Heart right ventricle (tissue), 16 donors: ENCODE data around the gene CCDC188. TPM values are rescaled to one million over a fixed set of nuclear protein-coding genes. Genes with fewer than 3 reads are reported as not detected.

ENCODE experiments used
- ATAC-seq, 8 donors: fragments of 200-7000 bp; cut with Tn5 transposase; one replicate each; pipeline ENCODE4 v1.9.1; 2020; ENCODE audit warnings: mild to moderate bottlenecking in 8 of 8, moderate library complexity in 8 of 8, moderate number of reproducible peaks in 1 of 8
- DNase-seq, 2 donors: peaks; one replicate each; pipeline ENCODE4 v3.0.0-alpha.2; 2020
- H3K27ac ChIP-seq, 10 donors: fragments of 200-600 bp; sonication (generic) in 2 of 10; one replicate each; pipeline versions ENCODE4 v1.5.0 to v1.8.0; 2020 to 2022; ENCODE audit warnings: mild to moderate bottlenecking in 3 of 10
- H3K27me3 ChIP-seq, 7 donors: fragments of 200-600 bp; one replicate each; pipeline ENCODE4 v1.8.0; 2021 to 2022; ENCODE audit warnings: mild to moderate bottlenecking in 2 of 7
- H3K36me3 ChIP-seq, 9 donors: fragments of 200-600 bp; sonication (generic) in 1 of 9; one replicate each; pipeline versions ENCODE4 v1.5.0 to v1.8.0; 2020 to 2022; ENCODE audit warnings: mild to moderate bottlenecking in 2 of 9
- H3K4me1 ChIP-seq, 9 donors: fragments of 200-600 bp; sonication (generic) in 1 of 9; one replicate each; pipeline versions ENCODE4 v1.5.0 to v1.8.0; 2020 to 2022; ENCODE audit warnings: mild to moderate bottlenecking in 4 of 9
- H3K4me3 ChIP-seq, 10 donors: fragments of 200-600 bp; sonication (generic) in 2 of 10; one replicate each; pipeline versions ENCODE4 v1.5.0 to v1.8.0; 2020 to 2022; ENCODE audit warnings: mild to moderate bottlenecking in 7 of 10, moderate library complexity in 2 of 10
- H3K9me3 ChIP-seq, 11 donors: fragments of 200-600 bp in 10 of 11; sonication (generic) in 2 of 11; one replicate each; pipeline versions ENCODE4 v1.5.0 to v1.8.0; 2013 to 2022; ENCODE audit warnings: mild to moderate bottlenecking in 2 of 11, control low read depth in 1 of 11, moderate library complexity in 1 of 11
- CTCF ChIP-seq, 9 donors: fragments of 200-600 bp; sonication (generic) in 2 of 9; IDR thresholded peaks; one replicate each; pipeline versions ENCODE4 v1.5.0 to v1.8.0; 2021 to 2022; ENCODE audit warnings: antibody characterized with exemption in 9 of 9, mild to moderate bottlenecking in 5 of 9, moderate library complexity in 1 of 9
- WGBS, 2 donors: extraction: QIAGEN DNeasy Blood & Tissue Kit; methylation state at CpG; one replicate each; pipeline ENCODE4 v1.1.7; 2013; ENCODE audit warnings: inconsistent platforms in 1 of 2; 5-methylcytosine and 5-hydroxymethylcytosine counted together
- intact Hi-C, 10 donors: fragments of 100-400 bp; cut with DNase I; formaldehyde crosslinking; loops; one replicate each; pipeline versions ENCODE4 v1.11.1 to v1.14.2; 2022
- polyA plus RNA-seq, 2 donors: library from polyadenylated mRNA; stranded (reverse); fragments of 200-250 nt; gene quantifications; one replicate each; pipeline ENCODE4 v1.2.3, GENCODE V29; 2013
- total RNA-seq, 10 donors: library from RNA; stranded (reverse); fragmentation: NEBNext Ultra II Directional in 3 of 10; extraction: Animal tissue kit (Norgen Biotek cat#: 25700) in 3 of 10; gene quantifications; one replicate each; pipeline versions ENCODE4 v1.2.1 to v1.2.4, GENCODE V29; 2021 to 2023
- donor health status: Arrhythmogenic right ventricular cardiomyopathy.
- donor health status: ischemic (EF 13 %, LVEDD 7.1; RV severe dilation, severe dysfunction).
- donor health status: healthy with polysubstance abuse.
- donor health status: DM: no; HTN: yes; CAD: no.
- donor health status: DM: no; HTN: no; CAD: no.
- donor health status: ischemic (EF 25% LVEDD 6.9; RV normal size, moderate dysfunction).
- donor health status: ischemic (EF 25% LVEDD 5.7; RV mildly dilated, moderate dysfunction).
- donor health status: healthy.
- donor health status: DM: yes; HTN: yes; CAD: no.
- donor health status: Ischemic cardiomyopathy.
- donor health status: ischemic (EF 35%, LVEDD 5.7; RV mildly dilated, moderate dysfunction).
- donor health status: nonischemic (EF 11% LVEDD 7.7; RV severe dilation, severe dysfunction).
- donor health status: DM: yes; HTN: yes; CAD: no.
- donor health status: PGD.
- donor health status: ischemic (EF 29% LVEDD 5.4; RV normal size, mild dysfunction).
- donor health status: nonischemic (EF 23%, LVEDD 6.1; RV moderate dilation, normal function).

CCDC188 gene
- total and polyA plus RNA-seq, 12 donors, result 0.15 to 2.3 (median 0.51) TPM; not detected in 3

- H3K4me3 ChIP-seq, result peak overlapping the region in 7 of 10 donors; percentile 20 to 31 (median 29)
- H3K27ac ChIP-seq, result no peak overlapping the region
- no peaks in the 10 kb centered on the region for H3K36me3 ChIP-seq
- TF ChIP-seq CTCF (IDR thresholded peaks at IDR 0.05), result no peak
- peak; percentile 64 to 73 for DNase-seq
- H3K9me3 ChIP-seq, result no peaks in the 10 kb centered on the region
- H3K4me1 ChIP-seq, result peaks cover 0 to 7% (median 4%) of the 10 kb centered on the region in 9 donors
- peak; percentile 37 to 81 (median 72) for ATAC-seq
- peaks cover 0 to 7% (median 0%) of the 10 kb centered on the region in 7 donors for H3K27me3 ChIP-seq
- 54 to 59% methylated on average over 27 to 30 of the region's 30 CpGs for WGBS, 2 donors
- intact Hi-C loops, result loop anchor here in 7 of 10 donors (2.0 to 10.0 kb wide), 4 partner anchors 49 to 132 kb away; partner anchors contain the start of gene RTN4R (in 4 of the 7)
Measured at GRCh38 chr22:20155330-20156041, 4.6 kb upstream of the CCDC188 start.

GRCh38 chr22:20154602-20155187 is 3.8 kb upstream of the CCDC188 start:
- H3K27me3 ChIP-seq, result peaks cover 0 to 7% (median 0%) of the 10 kb centered on the region in 7 donors
- ATAC-seq (peak in 3 of 8 donors; percentile 3 to 10 (median 4)), DNase-seq (no peak)
- H3K9me3 ChIP-seq, result no peaks in the 10 kb centered on the region
- H3K36me3 ChIP-seq, result no peaks in the 10 kb centered on the region
- H3K27ac ChIP-seq, result no peak overlapping the region
- peak overlapping the region in 7 of 10 donors; percentile 20 to 31 (median 29) for H3K4me3 ChIP-seq
- peak in 1 of 9 donors; percentile 6 for TF ChIP-seq CTCF (IDR thresholded peaks at IDR 0.05)
- H3K4me1 ChIP-seq, result peaks cover 0 to 7% (median 4%) of the 10 kb centered on the region in 9 donors
- intact Hi-C loops, result loop anchor here in 5 of 10 donors (5.0 to 10.0 kb wide), 3 partner anchors 50 to 133 kb away; partner anchors contain the start of gene RTN4R (in 4 of the 5)
- WGBS, 2 donors, result 53 to 58% methylated on average over 14 of the region's 14 CpGs

- ATAC-seq, result no peak
- no peaks in the 10 kb centered on the region for H3K36me3 ChIP-seq
- no peak overlapping the region for H3K4me3 ChIP-seq
- WGBS, 2 donors, result 63 to 66% methylated on average over 16 of the region's 16 CpGs
- H3K27me3 ChIP-seq, result peaks cover 0 to 7% (median 0%) of the 10 kb centered on the region in 7 donors
- H3K9me3 ChIP-seq, result no peaks in the 10 kb centered on the region
- intact Hi-C loops, result loop anchor here in 1 of 10 donors (10.0 kb wide), 1 partner anchor 51 kb away; no protein-coding TSS in a partner anchor
- no peak for DNase-seq
- TF ChIP-seq CTCF (IDR thresholded peaks at IDR 0.05), result no peak
- peaks cover 0 to 7% (median 4%) of the 10 kb centered on the region in 9 donors for H3K4me1 ChIP-seq
- H3K27ac ChIP-seq, result no peak overlapping the region
Measured at GRCh38 chr22:20153945-20154344, 3.1 kb upstream of the CCDC188 start.

- Histone ChIP-seq H3K9me3 (no peaks in the 10 kb centered on the region), H3K36me3 (no peaks in the 10 kb centered on the region), H3K4me1 (peaks cover 0 to 7% (median 4%) of the 10 kb centered on the region in 9 donors), H3K4me3 (no peak overlapping the region), H3K27me3 (peaks cover 0 to 7% (median 0%) of the 10 kb centered on the region in 7 donors), H3K27ac (no peak overlapping the region)
- TF ChIP-seq CTCF (IDR thresholded peaks at IDR 0.05), result no peak
- ATAC-seq (no peak), DNase-seq (no peak)
- 79 to 88% methylated on average over 14 of the region's 14 CpGs for WGBS, 2 donors
- intact Hi-C loops, result loop anchor here in 1 of 10 donors (10.0 kb wide), 1 partner anchor 52 kb away; no protein-coding TSS in a partner anchor
Measured at GRCh38 chr22:20152464-20152890, 1.6 kb upstream of the CCDC188 start.
